ENCODE results near the gene AKT2.

AKT2 gene

DNA sequence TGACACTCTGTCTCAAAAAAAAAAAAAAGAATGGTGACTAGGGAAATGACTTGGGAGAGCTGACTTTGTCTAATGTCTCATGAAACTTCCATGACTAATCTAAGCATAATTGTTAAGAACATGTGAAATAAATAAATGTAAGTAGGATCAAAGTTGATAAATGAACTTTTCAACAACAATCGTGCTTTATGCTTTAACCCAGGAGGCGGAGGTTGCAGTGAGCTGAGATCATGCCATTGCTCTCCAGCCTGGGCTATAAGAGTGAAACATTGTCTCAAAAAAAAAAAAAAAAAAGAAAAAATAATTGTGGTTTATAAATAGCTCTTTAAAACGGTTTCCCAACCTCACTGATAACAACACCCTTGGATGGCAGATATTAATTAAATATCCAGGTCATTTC lies 12.9 kb upstream of the AKT2 start:
- DNase-seq = no peak

- DNase-seq = no peak
Measured at GRCh38 chr19:40294560-40294959, 9.4 kb upstream of the AKT2 start.

DNA sequence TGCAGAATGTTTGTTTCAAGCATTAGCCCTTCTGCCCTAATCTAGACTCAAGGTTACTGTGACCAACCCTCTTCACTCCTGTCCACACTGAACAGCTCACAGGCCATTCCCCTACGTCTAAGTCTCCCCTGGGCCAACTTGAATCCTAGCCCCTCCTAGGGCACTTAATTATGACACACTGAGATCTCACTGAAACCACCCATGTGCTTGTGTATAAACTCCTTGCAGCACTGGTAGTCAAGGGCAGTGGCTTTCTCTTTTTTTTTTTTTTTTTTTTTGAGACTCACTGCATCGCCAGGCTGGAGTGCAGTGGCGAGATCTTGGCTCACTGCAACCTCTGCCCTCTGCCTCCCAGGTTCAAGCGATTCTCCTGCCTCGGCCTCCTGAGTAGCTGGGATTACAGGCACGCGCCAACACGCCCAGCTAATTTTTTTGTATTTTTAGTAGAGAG lies 1.9 kb upstream of the AKT2 start:
- no peak for DNase-seq

- no peak for DNase-seq
Measured at GRCh38 chr19:40286235-40286970, 1.3 kb upstream of the AKT2 start.

DNA sequence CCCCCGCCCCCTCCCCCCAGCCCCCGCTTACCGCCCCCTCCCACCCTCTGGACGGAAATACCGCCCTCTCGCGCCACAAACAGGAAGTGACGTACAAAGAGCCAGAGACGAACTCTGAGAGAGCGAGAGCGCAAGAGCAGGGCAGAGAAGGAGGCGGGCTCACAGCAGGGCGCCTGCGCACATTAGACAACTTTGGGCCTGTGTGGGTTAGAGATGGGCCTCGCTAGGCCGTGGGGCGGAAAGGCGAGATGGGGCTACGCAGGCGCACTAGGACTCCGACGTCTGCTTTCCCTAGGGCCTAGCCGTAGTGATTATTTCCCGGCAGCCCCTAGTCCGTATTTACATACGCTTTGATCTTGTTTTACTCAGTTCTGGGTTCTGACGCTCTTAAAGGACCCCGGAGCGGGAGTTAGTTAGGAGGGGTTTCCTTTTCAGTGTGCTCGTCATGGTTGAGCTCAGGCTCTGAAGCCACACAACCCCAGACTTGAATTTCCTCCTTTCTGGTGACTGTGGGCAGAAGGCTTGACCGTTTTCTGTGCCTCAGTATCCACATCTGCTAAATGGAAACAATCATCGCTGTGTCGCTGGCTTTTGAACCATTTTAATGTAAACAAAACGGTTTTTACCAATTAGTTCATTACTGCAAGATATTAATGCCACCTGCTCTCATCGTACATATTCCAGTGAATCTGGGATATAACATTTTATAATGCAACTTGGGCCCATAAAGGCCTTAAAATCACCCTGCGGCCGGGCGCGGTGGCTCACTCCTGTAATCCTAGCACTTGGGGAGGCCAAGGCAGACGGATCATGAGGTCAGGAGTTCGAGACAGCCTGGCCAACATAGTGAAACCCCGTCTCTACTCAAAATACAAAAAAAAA lies 449 bp upstream of the AKT2 start:
- DNase-seq = peak; percentile 99 to 100

DNA sequence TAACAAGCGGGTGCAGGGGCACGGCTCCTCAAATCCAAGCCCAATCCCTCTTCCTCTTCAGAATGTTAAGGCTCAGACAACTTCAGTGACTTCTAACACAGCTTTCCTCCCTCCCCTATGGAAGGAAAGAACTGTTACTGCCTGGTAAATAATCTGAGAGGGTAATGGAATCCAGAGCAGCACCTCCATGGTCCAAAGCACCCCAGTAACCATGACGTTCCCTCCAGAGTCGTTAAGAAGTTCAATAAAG lies 969 bp downstream of the AKT2 start:
- DNase-seq = no peak

DNA sequence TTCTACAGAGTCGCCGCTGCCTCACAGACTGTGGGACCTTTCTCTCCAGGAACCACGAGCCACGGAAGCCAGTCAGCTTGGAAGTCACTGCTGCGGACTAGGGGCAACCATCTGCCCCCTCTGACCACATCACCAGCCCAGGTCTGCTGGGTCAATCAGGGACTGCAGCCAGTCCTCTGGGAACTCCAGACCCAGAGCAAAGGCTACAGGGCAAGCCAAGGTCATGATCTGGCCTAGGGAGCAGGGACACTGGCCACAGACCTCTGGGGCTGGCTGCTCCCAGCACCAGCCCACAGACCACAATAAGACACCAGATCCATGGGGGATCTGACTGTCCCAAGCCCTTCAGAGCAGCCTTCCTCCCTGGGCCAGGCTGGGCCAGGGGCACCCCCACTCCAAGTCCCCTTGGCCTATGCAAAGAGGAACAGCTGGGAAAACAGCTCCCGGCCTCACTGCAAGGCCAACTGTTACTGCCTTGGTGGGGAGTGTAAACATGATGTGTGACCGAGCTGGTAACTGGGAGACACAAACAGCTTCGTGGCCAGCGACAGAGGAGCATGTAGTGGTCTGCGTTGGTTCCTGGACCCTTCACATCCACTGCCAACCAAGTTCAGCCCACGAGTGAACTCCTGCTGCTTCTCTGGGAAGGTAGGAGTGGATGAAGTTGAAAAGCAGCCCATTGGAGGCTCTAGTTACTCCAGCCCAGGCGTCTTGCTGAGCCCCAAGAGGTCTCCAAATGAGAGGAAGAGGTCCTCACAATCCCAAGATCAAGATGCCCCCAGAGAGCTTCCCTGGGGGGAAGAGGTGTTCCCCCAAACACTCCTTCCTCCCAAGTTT lies 1.5 kb downstream of the AKT2 start:
- no peak for DNase-seq

GRCh38 chr19:40282920-40283319 lies 2.2 kb downstream of the AKT2 start:
- no peak for DNase-seq

DNA sequence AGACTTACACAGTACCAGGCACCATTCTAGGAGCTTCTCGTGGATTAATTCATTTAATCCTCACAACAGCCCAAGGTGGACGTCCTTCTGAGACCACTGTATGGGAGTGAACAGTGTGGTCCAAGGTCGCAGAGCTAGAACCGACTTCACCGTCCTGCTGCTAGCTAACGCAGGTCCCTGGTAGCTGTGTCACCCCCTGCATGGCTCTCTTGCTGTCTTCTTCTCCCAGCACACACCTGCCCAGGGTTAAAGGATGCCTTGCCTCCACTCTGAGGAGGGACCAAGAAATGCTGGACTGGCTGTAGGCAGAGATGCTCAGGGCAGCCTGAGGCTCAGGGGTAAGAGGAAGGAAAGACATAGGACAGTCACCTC lies 3.0 kb downstream of the AKT2 start:
- DNase-seq = no peak

GRCh38 chr19:40281381-40282208 lies 3.5 kb downstream of the AKT2 start:
- no peak for DNase-seq

- DNase-seq = no peak
Measured at GRCh38 chr19:40280608-40281221, 4.4 kb downstream of the AKT2 start.

DNA sequence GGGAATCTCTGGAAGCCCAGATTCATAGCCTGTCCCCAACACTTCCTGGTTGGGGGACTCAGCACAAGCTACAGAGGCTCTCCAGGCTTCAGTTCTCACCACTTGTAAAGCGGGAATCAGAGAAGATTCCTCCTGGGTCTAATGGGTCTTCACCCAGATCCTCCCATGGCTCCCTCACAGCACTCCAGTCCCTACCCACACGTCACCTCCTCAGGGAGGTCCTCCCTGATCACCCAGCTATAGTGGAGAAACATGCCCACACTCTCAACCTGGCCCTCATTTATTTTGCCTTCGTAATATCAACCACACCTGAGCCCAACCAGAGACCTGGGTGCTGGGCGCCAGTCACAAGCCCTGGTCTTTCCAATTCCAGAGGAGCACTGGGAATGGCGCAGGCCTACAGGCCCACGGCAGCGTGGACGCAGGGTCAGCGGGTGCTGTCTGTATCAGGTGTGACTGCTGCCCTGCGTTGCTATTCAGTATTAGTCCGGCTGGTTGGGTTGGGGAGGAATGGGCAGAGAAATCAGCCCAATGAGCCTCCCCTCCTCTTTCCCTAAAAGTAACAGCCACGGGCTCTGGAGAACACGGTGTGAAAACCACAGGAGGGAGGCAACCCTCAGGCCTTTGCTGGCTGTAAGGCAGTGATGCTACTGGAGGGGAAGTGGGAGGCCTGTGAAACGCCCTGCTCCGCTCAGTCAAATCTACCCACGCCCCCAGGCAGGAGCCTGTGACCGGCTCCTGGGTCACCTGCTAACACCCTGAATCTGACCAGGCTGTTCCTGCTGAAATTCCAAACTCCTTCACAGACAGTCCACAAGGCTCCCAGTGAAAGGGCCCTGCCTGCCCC lies 5.2 kb downstream of the AKT2 start:
- DNase-seq = peak; percentile 16 to 25

DNA sequence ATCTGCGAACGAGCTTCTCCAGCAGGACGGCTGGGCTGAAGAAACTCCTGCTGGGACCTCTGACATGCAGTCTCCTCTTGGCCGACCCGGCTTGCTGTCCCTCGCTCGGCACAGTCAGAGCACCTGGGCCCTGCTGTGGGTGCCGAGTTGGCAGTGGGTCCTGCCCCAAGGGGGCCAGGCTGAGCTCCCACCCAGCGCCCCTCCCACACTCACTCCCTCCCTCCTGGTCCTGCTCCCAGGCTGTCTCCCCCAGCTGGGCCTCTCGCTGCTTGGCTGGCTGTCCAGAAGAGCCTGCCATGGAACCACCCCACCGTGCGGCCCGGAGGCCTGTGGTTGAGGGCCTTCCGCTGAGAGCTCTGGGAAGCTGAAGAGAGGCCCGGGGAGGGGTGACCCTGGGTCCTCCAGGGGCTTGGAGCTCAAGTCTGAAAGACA lies 6.0 kb downstream of the AKT2 start:
- DNase-seq = no peak

- no peak for DNase-seq
Measured at GRCh38 chr19:40278361-40279035, 6.6 kb downstream of the AKT2 start.

DNA sequence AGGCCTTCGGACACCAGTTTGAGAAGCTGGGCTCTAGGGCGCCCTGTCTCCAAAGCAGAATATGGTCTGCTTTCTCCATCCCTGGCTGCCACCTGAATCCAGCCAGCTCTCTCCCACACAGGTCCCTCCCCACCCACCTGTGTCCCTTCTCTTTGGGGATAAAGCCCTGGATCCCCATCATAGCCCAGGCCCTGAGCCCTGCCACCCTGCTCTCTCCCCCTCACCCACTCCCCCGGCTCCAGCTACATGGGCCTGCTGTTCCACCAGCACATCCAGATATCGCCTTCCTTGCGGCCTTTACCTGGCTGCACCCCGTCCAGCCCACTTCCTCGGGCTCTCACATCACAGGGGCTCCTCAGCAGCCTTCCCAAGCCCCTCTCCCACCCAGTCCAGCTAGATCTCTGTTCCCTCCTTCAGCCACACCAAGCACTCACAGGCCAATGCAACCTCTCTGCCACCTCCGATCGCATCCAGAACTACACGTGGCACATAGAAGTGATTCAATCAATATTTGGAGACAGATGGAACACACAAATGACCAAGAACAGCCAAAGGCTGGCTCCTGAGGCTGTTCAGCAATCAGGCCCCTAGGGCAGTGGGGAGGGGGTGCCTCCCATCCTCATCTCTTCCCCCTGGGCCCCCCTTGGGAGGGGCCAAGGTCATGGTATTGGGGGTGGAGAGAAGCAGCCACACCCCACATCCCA lies 7.6 kb downstream of the AKT2 start:
- no peak for DNase-seq

DNA sequence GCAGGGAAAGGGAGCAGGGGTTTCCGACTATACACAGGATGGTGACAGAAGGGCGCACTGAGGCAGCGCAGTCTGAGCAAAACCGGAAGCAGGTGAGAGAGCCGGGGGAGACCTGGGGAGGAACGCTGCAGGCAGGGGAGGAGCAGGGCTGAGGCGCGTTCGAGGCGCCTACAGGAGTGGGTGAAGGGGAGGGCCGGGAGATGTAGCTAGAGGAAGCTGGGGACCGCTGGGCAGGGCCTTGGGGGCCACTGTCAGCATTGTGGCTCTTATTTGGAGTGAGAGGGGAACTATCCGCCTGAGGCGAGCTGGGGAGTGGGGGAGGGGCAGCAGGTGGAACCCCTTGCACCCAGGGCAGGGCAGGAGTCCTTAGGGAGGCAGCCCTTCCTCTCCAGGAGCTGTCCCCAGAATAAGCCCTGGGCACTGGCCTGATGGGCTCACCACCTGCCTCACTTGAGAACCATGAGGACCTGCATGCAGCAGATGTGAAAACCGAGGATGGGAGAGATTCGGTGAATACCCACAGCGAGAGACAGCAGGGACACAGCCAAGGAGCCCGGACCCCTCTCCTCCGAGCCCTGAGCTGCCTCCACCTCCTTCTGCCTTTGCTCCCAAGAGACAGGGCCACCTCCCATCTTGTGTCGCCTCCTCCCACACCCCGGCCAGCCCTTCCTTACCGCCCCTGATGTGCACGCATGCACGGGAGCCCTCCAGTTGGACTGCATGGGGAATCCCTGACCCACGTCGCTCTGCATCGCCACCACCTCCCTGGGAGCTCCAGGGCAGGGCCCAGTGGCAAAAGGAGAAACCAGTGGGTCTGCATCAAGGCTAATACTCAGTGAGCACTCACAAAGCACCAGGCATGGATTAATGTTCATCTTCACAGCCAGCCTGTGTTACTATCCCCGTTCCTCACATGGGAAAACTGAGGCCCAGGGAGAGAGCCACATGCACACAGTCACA lies 10.3 kb downstream of the AKT2 start:
- peak in 1 of 2 donors; percentile 10 for DNase-seq

DNA sequence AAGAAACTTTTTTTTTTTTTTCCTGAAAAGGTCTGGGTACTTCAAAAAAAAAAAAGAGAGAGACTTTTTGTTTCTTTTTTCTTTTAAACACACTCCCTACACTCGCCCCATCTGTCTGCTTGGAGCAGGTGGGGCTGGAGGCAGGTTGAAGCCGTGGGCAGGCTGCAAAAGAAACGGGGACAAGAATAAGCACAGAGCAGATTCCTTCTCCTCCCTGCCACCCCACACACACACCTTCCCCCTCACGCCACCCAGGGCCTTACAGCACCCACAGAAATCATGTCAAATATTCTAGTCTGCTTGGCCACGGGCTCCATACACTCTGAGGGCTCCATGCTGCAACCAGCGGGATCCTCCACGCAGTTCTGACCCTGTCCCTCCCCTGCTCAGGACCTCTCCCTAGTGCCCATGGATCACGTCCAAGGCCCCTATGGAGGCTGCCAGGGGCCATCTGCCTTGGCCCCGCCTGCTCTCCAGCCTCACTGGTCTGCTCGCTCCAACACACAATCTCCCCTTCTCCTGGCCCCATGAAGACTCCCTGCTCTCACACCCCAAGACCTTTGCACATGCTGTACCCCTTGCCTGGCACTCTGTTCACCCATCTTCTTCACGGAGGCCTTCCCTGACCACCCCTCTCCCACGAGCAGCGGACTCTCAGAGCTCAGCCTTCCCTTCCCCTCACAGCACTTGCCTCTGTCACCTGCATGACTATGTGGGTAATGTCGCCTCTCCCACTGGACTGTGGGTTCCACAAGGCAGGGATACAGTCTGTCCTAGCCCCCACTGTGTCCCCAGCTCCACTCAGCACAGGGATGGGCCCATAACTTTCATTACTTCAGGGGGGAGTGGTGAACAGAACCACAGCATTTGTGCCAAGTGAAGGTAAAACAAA lies 11.4 kb downstream of the AKT2 start:
- DNase-seq = no peak

- no peak for DNase-seq
Measured at GRCh38 chr19:40272261-40272660, 12.9 kb downstream of the AKT2 start.

All from inflammatory macrophage treated with lipopolysaccharide for 1 hour (primary cell).